GM19238 (cell line): Measurements from ENCODE around the gene ZEB2.

Experiments
- DNase-seq: peaks from one replicate; pipeline ENCODE4 v3.0.0; 2011; ENCODE audit warnings: low spot score; ENCODE audit not compliant: insufficient read length

Gene ZEB2

DNA sequence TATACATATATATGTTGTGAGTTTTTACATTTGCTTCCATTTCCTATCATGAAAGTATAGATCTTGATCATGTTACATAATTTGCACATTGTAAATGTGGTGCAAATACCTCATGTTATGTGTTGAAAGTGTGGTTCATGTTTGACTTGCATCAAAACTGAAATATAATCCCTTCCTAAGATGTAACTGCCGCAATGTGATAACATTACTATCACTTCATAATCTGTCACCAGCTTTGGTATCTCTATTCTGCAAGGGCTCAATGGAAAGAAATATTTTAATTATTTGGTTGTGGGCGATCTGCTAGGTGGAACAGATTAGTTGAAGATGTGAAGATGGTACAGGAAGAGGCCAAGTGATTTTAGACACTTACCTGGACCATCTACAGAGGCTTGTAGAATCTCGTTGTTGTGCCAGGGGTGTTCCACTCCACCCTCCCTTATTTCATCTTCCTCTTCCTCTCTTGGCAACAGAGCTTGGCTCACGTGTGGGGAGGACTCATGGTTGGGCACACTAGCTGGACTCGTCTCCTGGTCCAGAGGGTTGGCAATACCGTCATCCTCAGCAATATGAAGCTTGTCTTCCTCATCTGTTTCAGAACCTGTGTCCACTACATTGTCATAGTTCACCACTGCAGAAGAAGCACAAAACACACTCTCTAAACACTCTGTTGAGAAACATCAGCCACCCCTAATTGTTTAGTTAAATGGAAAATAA, 90.4 kb downstream of the ZEB2 start:
- no peak for DNase-seq

DNA sequence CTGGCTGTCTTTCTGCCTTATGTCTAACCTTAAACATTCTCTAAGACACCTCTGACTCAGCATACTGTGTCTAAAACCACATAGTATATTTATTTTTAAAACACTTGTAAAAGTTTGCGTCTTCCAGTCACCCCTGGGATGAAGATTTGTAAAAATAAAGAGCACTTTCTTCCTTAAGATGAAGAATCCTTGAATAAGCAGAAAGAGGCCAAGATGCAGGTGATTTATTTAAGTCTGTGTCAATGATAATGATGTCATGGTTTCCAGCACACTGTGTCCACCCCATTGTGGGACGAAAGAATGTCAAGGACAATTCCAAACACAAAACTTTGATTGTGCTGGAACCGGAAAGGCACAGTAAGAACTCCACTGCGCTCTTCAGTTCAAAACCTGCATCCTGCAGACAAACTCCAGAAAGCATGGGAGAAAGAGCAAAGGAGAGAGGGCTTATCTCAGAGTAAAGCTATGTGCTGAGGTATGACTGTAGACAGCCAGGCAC, 92.9 kb downstream of the ZEB2 start:
- no peak for DNase-seq

DNA sequence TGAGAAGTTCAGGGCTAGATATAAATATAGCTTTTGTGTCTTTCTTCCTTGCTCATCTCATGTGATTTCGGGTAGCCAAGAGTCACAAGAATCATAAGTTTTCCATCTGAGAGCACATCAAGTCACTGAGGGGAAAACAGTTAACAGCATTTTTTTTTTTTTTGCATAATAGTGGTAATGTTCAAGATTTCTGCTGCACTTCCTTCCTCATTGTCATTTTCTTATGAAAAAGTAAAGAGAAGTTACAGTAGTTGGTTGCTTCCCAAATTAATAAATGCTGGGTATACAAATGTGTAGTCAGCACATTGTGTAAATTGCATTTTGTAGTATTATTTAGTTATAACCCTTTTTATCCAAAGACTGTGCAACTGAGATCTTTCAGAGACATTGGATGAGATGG, 93.6 kb downstream of the ZEB2 start:
- no peak for DNase-seq

GRCh38 chr2:144424559-144425240, 95.2 kb downstream of the ZEB2 start:
- DNase-seq = no peak

GRCh38 chr2:144421606-144422510, 98.1 kb downstream of the ZEB2 start:
- DNase-seq = no peak

DNA sequence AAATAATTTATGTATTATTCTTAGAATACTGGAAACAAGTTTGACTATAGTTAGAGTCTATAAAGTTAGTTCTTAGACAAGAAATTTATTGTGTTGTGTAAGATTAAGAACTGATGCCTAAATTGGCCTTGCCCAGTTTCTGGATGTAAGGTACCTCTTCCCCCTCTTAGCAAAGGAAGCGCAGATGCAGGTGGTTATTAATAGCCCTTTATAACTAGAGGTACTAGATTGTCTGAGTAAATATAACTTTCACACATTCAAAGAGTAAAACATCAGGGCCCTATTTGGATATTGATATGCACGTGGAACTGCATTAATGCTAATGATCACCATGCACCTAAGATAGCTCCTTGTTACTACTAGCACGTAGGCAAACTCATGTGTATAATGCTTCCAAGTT, 100.7 kb downstream of the ZEB2 start:
- DNase-seq = no peak

DNA sequence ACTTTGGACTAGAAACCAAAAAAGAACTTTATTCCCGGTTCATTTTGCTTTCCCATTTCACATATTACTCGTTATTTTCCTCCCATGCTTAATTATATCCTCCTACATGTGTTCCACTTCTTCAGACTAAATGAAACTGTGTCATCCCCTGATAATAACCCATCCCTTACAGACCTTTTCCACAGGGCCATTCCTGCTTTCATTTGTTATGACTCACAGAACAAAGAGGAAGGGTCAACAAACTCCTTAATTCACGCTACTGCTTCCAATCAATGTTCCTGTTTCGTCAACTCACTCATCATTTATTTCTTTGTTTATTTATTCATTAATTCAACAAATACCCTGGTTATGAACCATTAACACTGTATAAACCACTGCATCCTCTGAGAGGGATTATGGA, 104.5 kb downstream of the ZEB2 start:
- no peak for DNase-seq

DNA sequence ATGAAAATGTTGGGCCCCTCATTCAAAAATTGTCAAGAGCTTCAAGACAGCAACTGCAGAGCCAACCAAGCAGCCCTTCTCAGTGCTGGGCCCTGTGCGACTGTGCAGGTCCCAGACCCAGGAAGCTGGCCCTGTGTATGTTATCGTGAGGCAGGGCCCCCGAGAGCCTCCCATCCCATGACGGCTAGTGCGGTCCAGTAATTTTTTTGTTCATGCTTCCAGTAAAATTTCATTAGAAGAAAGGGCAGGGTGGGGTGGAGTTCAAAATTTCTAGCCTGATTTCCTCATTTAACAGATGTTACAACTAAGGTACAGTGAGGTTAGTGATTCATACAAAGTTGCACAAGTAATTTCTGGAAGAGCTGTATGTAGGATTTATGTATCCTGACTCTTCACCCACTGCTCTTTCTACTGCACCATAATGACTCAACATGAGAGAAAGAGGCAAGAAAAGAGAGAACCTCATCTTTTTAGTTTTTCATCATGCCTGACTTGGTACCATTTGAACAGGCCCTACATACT, 105.5 kb downstream of the ZEB2 start:
- DNase-seq = no peak

GRCh38 chr2:144412709-144413108, 107.2 kb downstream of the ZEB2 start:
- no peak for DNase-seq

DNA sequence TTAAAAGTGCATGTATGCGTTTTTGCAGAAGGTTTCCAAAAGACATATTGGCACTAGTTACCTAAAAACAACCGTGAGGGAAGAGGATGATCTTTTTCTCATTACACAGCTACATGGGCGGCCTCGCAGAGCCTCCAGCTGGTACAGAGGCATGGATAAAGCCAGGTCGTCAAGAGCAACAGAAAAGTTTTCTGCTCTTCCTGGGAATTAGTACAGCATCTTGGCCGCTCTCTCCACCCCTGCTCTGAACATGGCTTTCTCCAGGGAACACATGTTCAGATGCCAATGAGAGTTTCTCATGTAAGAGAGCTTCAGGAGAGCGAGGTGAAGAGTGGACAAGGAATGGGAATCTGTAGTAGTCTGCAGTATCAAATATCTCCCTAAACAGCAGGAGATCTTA, 108.4 kb downstream of the ZEB2 start:
- no peak for DNase-seq

- DNase-seq = no peak
These were observed 110.7 kb downstream of the ZEB2 start for GRCh38 chr2:144409241-144409640.

- DNase-seq = no peak
These were observed 112.7 kb downstream of the ZEB2 start for GRCh38 chr2:144407262-144407661.

- no peak for DNase-seq
These were observed 113.7 kb downstream of the ZEB2 start for GRCh38 chr2:144405982-144406788.

DNA sequence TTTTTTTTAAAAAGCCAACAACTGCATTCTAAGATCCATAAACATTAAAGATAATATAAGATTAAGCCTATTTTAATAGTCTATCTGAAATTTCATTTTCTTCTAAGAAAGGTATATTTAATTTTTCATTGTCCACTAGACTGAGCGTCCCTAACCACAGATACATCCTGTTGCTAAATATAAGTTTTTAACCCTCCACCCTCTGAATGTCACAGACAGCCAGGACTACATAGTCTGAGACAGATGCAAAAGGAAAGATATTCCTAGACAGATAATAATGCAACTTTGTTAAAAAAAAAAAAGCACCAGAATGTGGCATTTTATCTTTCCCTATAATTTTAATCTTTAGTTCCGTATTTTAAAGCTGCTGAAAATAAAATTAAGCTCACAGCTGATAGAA, 114.6 kb downstream of the ZEB2 start:
- DNase-seq = no peak

DNA sequence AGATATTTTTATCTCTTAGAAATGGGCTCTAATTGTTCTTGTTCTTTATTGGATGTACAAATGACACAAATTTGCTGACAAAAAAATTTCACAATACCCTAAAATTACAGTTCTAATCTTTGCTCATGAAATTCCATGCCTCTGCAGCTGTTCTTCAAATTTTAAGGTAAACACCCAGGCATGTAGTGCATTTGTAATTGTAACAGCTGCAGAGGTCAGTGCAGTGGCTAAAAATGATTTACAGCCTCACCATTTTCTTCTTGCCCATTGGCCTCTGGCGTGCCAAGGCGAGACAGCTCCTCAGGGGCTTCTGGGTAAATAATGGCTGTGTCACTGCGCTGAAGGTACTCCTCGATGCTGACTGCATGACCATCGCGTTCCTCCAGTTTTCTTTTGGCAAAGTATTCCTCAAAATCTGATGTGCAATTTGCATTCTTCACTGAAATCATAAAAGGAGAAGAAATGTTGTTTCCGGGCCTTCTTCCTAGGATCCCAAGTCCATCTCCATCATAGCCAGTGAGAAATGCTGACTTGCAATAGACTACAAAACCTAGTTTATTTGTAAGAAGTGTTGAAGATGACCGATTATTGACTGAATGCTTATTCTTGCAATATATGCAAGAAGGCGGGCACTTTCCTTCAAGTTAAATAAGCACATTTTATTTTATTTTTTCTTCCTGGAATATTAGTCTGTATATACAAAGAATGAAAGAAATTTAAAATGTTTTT, 115.2 kb downstream of the ZEB2 start:
- DNase-seq = no peak

DNA sequence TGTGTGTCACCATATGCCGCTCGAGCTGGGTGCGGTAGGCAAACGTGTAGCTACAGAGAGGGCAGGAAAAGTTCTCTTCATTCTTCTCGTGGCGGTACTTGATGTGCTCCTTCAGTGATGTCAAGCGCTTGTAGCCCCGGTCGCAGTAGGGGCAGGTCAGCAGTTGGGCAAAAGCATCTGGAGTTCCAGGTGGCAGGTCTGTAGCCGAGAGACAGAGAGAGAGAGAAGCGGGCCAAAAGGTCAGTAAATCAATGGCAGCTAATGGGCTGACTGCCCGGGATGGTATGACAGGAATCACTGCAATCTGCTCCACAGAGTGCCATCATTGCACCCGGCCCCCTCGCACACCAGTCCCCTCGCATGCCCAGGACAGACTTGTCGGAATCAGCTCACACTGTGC, 116.0 kb downstream of the ZEB2 start:
- DNase-seq = no peak

DNA sequence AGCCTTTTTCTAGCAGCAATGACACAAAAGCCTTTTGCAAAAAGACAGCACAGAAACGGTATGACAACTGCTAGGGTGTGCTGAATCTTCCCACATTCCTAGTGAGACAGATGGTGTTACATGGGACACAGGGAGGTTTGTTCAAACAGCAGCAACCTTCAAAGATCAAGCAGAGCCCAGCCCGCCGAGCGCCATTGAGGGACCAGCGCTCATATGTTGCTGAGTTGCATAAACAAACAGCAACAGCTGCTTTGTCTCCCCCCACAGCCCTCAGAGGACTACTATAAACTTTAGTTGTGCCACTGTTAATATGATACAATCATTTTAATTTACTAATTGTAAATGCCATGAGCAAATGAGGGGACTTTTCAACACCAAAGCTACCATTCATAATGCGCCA, 117.7 kb downstream of the ZEB2 start:
- no peak for DNase-seq

GRCh38 chr2:144401036-144401435, 118.9 kb downstream of the ZEB2 start:
- no peak for DNase-seq

- DNase-seq = no peak
These were observed 123.6 kb downstream of the ZEB2 start for GRCh38 chr2:144396318-144396717.

GRCh38 chr2:144390424-144391020, 129.4 kb downstream of the ZEB2 start:
- DNase-seq = no peak
